Hepatocyte (in vitro differentiated cells): ENCODE measurements around the gene GIPC3. TPM values are rescaled to one million over a fixed set of nuclear protein-coding genes. Genes with fewer than 3 reads are reported as not detected.

Experiments
- DNase-seq: peaks from one replicate; pipeline ENCODE4 v3.0.0-alpha.2; 2016; ENCODE audit warnings: low spot score
- H2AFZ ChIP-seq: fragments of 200-600 bp; sonication (generic); 2 replicates; pipeline ENCODE4 v1.6.0; 2016; ENCODE audit warnings: antibody characterized with exemption, mild to moderate bottlenecking
- H3K27ac ChIP-seq: fragments of 200-600 bp; sonication (generic); 2 replicates; pipeline ENCODE4 v1.5.1; 2016; ENCODE audit warnings: mild to moderate bottlenecking
- H3K27me3 ChIP-seq: fragments of 200-600 bp; sonication (generic); 2 replicates; pipeline ENCODE4 v1.6.1; 2016
- H3K36me3 ChIP-seq: fragments of 200-600 bp; sonication (generic); replicated peaks from 2 replicates; pipeline ENCODE4 v1.5.1; 2016; ENCODE audit warnings: low read depth; ENCODE audit not compliant: insufficient read depth
- H3K4me1 ChIP-seq: fragments of 200-600 bp; sonication (generic); 2 replicates; pipeline ENCODE4 v1.5.1; 2016; ENCODE audit warnings: mild to moderate bottlenecking, moderate library complexity; ENCODE audit not compliant: insufficient read depth
- H3K4me2 ChIP-seq: fragments of 200-600 bp; sonication (generic); 2 replicates; pipeline ENCODE4 v1.6.0; 2016
- H3K4me3 ChIP-seq: fragments of 200-600 bp; sonication (generic); 2 replicates; pipeline ENCODE4 v1.5.1; 2016; ENCODE audit warnings: mild to moderate bottlenecking
- H3K79me2 ChIP-seq: fragments of 200-600 bp; sonication (generic); 2 replicates; pipeline ENCODE4 v1.6.0; 2017; ENCODE audit warnings: mild to moderate bottlenecking
- H3K9me2 ChIP-seq: fragments of 200-600 bp; sonication (generic); replicated peaks from 2 replicates; pipeline ENCODE4 v1.6.0; 2017; ENCODE audit warnings: mild to moderate bottlenecking; ENCODE audit not compliant: insufficient read depth
- H3K9me3 ChIP-seq: fragments of 200-600 bp; sonication (generic); 2 replicates; pipeline ENCODE4 v1.5.1; 2016; ENCODE audit warnings: low read depth, mild to moderate bottlenecking
- H4K20me1 ChIP-seq: fragments of 200-600 bp; sonication (generic); 2 replicates; pipeline ENCODE4 v1.6.0; 2016; ENCODE audit warnings: mild to moderate bottlenecking; ENCODE audit not compliant: insufficient read depth, poor library complexity, severe bottlenecking
- CTCF ChIP-seq: fragments of 200-600 bp; sonication (generic); IDR thresholded peaks from 2 replicates; pipeline ENCODE4 v1.5.1; 2016; ENCODE audit warnings: antibody characterized with exemption, mild to moderate bottlenecking; ENCODE audit not compliant: poor library complexity
- EZH2 ChIP-seq: fragments of 200-600 bp; sonication (generic); IDR thresholded peaks from 2 replicates; pipeline ENCODE4 v1.6.1; 2016; ENCODE audit warnings: antibody characterized with exemption, mild to moderate bottlenecking, borderline replicate concordance
- EZH2phosphoT487 ChIP-seq: fragments of 200-600 bp; sonication (generic); IDR thresholded peaks from one replicate; pipeline ENCODE4 v1.6.1; 2018; ENCODE audit warnings: antibody characterized with exemption, mild to moderate bottlenecking, low read depth, moderate library complexity; ENCODE audit not compliant: unreplicated experiment, severe bottlenecking
- WGBS: methylation state at CpG from one replicate; pipeline ENCODE4 v1.1.6; 2016; ENCODE audit warnings: low lambda C conversion rate; ENCODE audit errors: missing lambda C conversion rate; 5-methylcytosine and 5-hydroxymethylcytosine counted together
- polyA plus RNA-seq: library from polyadenylated mRNA; unstranded; fragments of >200 nt; fragmentation: Nextera tagmentation; extraction: Ambion mirVana; gene quantifications from 2 replicates; pipeline ENCODE4 v1.2.1, GENCODE V29; 2016
- total RNA-seq: library from RNA; depleted of rRNA; stranded (reverse); fragments of >200 nt; gene quantifications from 2 replicates; pipeline ENCODE4 v1.2.3, GENCODE V29; 2014

Gene GIPC3
- total and polyA plus RNA-seq, 2 experiments from 2014 or later = 0.28 TPM; not detected in 1

- H3K9me3 ChIP-seq = no peaks in the 10 kb centered on the region
- no peaks in the 10 kb centered on the region for H4K20me1 ChIP-seq
- peak overlapping the region; percentile 82 for H3K4me2 ChIP-seq
- no peaks in the 10 kb centered on the region for H3K36me3 ChIP-seq
- peak overlapping the region; percentile 53 for H3K27ac ChIP-seq
- H3K27me3 ChIP-seq = peaks cover 27% of the 10 kb centered on the region
- no peaks in the 10 kb centered on the region for H3K79me2 ChIP-seq
- no peak for TF ChIP-seq EZH2
- no peak for TF ChIP-seq EZH2phosphoT487
- TF ChIP-seq CTCF = no peak
- no peaks in the 10 kb centered on the region for H3K9me2 ChIP-seq
- peaks cover 17% of the 10 kb centered on the region for H3K4me1 ChIP-seq
- H2AFZ ChIP-seq = peak overlapping the region; percentile 40
- no peak for DNase-seq
- WGBS = 38% methylated on average over 16 of the region's 22 CpGs
- H3K4me3 ChIP-seq = no peak overlapping the region
Observed at GRCh38 chr19:3607303-3608078, 22.2 kb downstream of the GIPC3 start.

- peak overlapping the region; percentile 82 for H3K4me2 ChIP-seq
Observed at GRCh38 chr19:3608079-3608641, 22.9 kb downstream of the GIPC3 start.

GRCh38 chr19:3608750-3609322 lies 23.6 kb downstream of the GIPC3 start:
- Histone ChIP-seq H3K36me3 (no peaks in the 10 kb centered on the region), H3K4me2 (no peak overlapping the region), H3K4me1 (peaks cover 17% of the 10 kb centered on the region), H3K9me2 (no peaks in the 10 kb centered on the region), H2AFZ (no peak overlapping the region), H3K4me3 (no peak overlapping the region), H4K20me1 (no peaks in the 10 kb centered on the region), H3K9me3 (no peaks in the 10 kb centered on the region), H3K27ac (no peak overlapping the region), H3K27me3 (peaks cover 27% of the 10 kb centered on the region), H3K79me2 (no peaks in the 10 kb centered on the region)
- TF ChIP-seq CTCF = no peak
- no peak for TF ChIP-seq EZH2phosphoT487
- no peak for TF ChIP-seq EZH2
- 95% methylated on average over 16 of the region's 21 CpGs for WGBS
- DNase-seq = no peak

More at GRCh38 chr19:3608079-3608641, 22.9 kb downstream of the GIPC3 start:
- no peaks in the 10 kb centered on the region for H3K79me2 ChIP-seq
- H3K4me1 ChIP-seq = peaks cover 17% of the 10 kb centered on the region
- no peak for DNase-seq
- H3K9me2 ChIP-seq = no peaks in the 10 kb centered on the region
- no peaks in the 10 kb centered on the region for H4K20me1 ChIP-seq
- H3K9me3 ChIP-seq = no peaks in the 10 kb centered on the region
- no peak for TF ChIP-seq EZH2
- no peak overlapping the region for H2AFZ ChIP-seq
- no peak overlapping the region for H3K4me3 ChIP-seq
- 58% methylated on average over 3 of the region's 3 CpGs for WGBS
- H3K36me3 ChIP-seq = no peaks in the 10 kb centered on the region
- peak overlapping the region; percentile 53 for H3K27ac ChIP-seq
- H3K27me3 ChIP-seq = peaks cover 27% of the 10 kb centered on the region
